ENCODE results near the gene PLGRKT.
"Not testable (repeated sequence)": the region's sequence is repeated elsewhere in the genome, so short reads cannot be mapped to it uniquely, and the experiment has no call there.

PLGRKT gene

GRCh38 chr9:5433328-5433727 is 4.4 kb downstream of the PLGRKT start:
- DNase-seq (ENCODE audit: low read depth in 1 of 2, low spot score in 1 of 2) = not testable (repeated sequence)

- not testable (repeated sequence) for DNase-seq (ENCODE audit: low read depth in 1 of 2, low spot score in 1 of 2)
Observed at GRCh38 chr9:5432890-5433289, 4.8 kb downstream of the PLGRKT start.

- DNase-seq (ENCODE audit: low read depth in 1 of 2, low spot score in 1 of 2) = no peak
Observed at GRCh38 chr9:5430912-5431311, 6.8 kb downstream of the PLGRKT start.

- DNase-seq (ENCODE audit: low read depth in 1 of 2, low spot score in 1 of 2) = no peak
Observed at GRCh38 chr9:5429873-5430564, 7.7 kb downstream of the PLGRKT start.

- no peak for DNase-seq (ENCODE audit: low read depth in 1 of 2, low spot score in 1 of 2)
Observed at GRCh38 chr9:5428794-5429528, 8.8 kb downstream of the PLGRKT start.

- DNase-seq (ENCODE audit: low read depth in 1 of 2, low spot score in 1 of 2) = no peak
Observed at GRCh38 chr9:5428172-5428571, 9.6 kb downstream of the PLGRKT start.

- no peak for DNase-seq (ENCODE audit: low read depth in 1 of 2, low spot score in 1 of 2)
Observed at GRCh38 chr9:5427005-5427404, 10.7 kb downstream of the PLGRKT start.

GRCh38 chr9:5425006-5425628 is 12.6 kb downstream of the PLGRKT start:
- no peak for DNase-seq (ENCODE audit: low read depth in 1 of 2, low spot score in 1 of 2)

GRCh38 chr9:5422276-5422675 is 15.4 kb downstream of the PLGRKT start:
- DNase-seq (ENCODE audit: low read depth in 1 of 2, low spot score in 1 of 2) = no peak

- DNase-seq (ENCODE audit: low read depth in 1 of 2, low spot score in 1 of 2) = no peak
Observed at GRCh38 chr9:5421163-5421562, 16.6 kb downstream of the PLGRKT start.

GRCh38 chr9:5419987-5420386 is 17.7 kb downstream of the PLGRKT start:
- no peak for DNase-seq (ENCODE audit: low read depth in 1 of 2, low spot score in 1 of 2)

GRCh38 chr9:5418481-5418880 is 19.2 kb downstream of the PLGRKT start:
- no peak for DNase-seq (ENCODE audit: low read depth in 1 of 2, low spot score in 1 of 2)

- DNase-seq (ENCODE audit: low read depth in 1 of 2, low spot score in 1 of 2) = no peak
Observed at GRCh38 chr9:5416953-5417352, 20.8 kb downstream of the PLGRKT start.

GRCh38 chr9:5408596-5408995 is 29.1 kb downstream of the PLGRKT start:
- DNase-seq (ENCODE audit: low read depth in 1 of 2, low spot score in 1 of 2) = no peak

- DNase-seq (ENCODE audit: low read depth in 1 of 2, low spot score in 1 of 2) = no peak
Observed at GRCh38 chr9:5402217-5402616, 35.5 kb downstream of the PLGRKT start.

- not testable (repeated sequence) for DNase-seq (ENCODE audit: low read depth in 1 of 2, low spot score in 1 of 2)
Observed at GRCh38 chr9:5397547-5397946, 40.2 kb downstream of the PLGRKT start.

GRCh38 chr9:5395428-5395827 is 42.3 kb downstream of the PLGRKT start:
- no peak for DNase-seq (ENCODE audit: low read depth in 1 of 2, low spot score in 1 of 2)

- DNase-seq (ENCODE audit: low read depth in 1 of 2, low spot score in 1 of 2) = not testable (repeated sequence)
Observed at GRCh38 chr9:5393976-5394375, 43.7 kb downstream of the PLGRKT start.

GRCh38 chr9:5393497-5393896 is 44.2 kb downstream of the PLGRKT start:
- no peak for DNase-seq (ENCODE audit: low read depth in 1 of 2, low spot score in 1 of 2)

- DNase-seq (ENCODE audit: low read depth in 1 of 2, low spot score in 1 of 2) = no peak
Observed at GRCh38 chr9:5392285-5392684, 45.4 kb downstream of the PLGRKT start.

GRCh38 chr9:5389109-5389732 is 48.5 kb downstream of the PLGRKT start:
- no peak for DNase-seq (ENCODE audit: low read depth in 1 of 2, low spot score in 1 of 2)

All from activated CD4-positive, alpha-beta T cell treated with anti-CD3 and anti-CD28 coated beads, Interleukin-2, amount 50 U/mL, for 24 hours (primary cell).